B cell (primary cell): Measurements from ENCODE around the gene SAFB. TPM values are rescaled to one million over a fixed set of nuclear protein-coding genes. Genes with fewer than 3 reads are reported as not detected.
A peak's percentile ranks its signal among the peaks of the same experiment; 100 is the strongest.

Experiments
- ATAC-seq: fragments of 200-7000 bp; cut with Tn5 transposase; one replicate; pipeline ENCODE4 v1.10.0; 2021; ENCODE audit warnings: low read depth, mild to moderate bottlenecking, moderate number of reproducible peaks, moderate library complexity
- CTCF ChIA-PET: fragments of 350-600 bp; sonication (Branson Sonifier 250); formaldehyde crosslinking; loops from one replicate; lab custom pipeline; 2021; ENCODE audit warnings: antibody characterized with exemption, inconsistent platforms; lab: Charles Lee
- POLR2A ChIA-PET: fragments of 350-600 bp; sonication (Branson Sonifier 250); formaldehyde crosslinking; loops from one replicate; lab custom pipeline; 2021; ENCODE audit warnings: antibody characterized with exemption; lab: Charles Lee
- DNase-seq: peaks from one replicate; pipeline ENCODE4 v3.0.0; 2013
- H2AFZ ChIP-seq: 2 replicates; pipeline ENCODE4 v1.6.1; 2012; ENCODE audit warnings: mild to moderate bottlenecking, low read depth, low read length; ENCODE audit not compliant: insufficient read depth, poor library complexity, severe bottlenecking
- H3K27ac ChIP-seq, 2 donors: 1 replicate in 1 of 2; 2 replicates in 1 of 2; pipeline ENCODE4 v1.5.1; 2012 to 2013; ENCODE audit warnings: low read length in 2 of 2, mild to moderate bottlenecking in 2 of 2, moderate library complexity in 1 of 2
- H3K27me3 ChIP-seq, 4 experiments: fragments of 200-600 bp in 1 of 4; sonication (generic) in 1 of 4; replicated peaks in 1 of 4; 1 replicate in 2 of 4; 2 replicates in 2 of 4; pipeline versions ENCODE4 v1.6.1 to v1.7.0; 2013 to 2016; ENCODE audit warnings: low read length in 3 of 4, mild to moderate bottlenecking in 2 of 4, mixed read lengths in 1 of 4, moderate library complexity in 1 of 4; ENCODE audit not compliant: insufficient read depth in 4 of 4, control insufficient read depth in 3 of 4; ENCODE audit errors: control extremely low read depth in 1 of 4
- H3K36me3 ChIP-seq, 2 experiments: replicated peaks in 1 of 2; 1 replicate in 1 of 2; 2 replicates in 1 of 2; pipeline versions ENCODE4 v1.6.1 to v1.7.1; 2013; ENCODE audit warnings: low read length in 1 of 2; ENCODE audit not compliant: insufficient read depth in 2 of 2, control insufficient read depth in 1 of 2; ENCODE audit errors: control extremely low read depth in 1 of 2, extremely low read depth in 1 of 2
- H3K4me1 ChIP-seq, 2 donors: fragments of 200-600 bp in 1 of 2; sonication (generic) in 1 of 2; 1 replicate in 1 of 2; 2 replicates in 1 of 2; pipeline versions ENCODE4 v1.5.1 to v1.6.1; 2013 to 2017; ENCODE audit warnings: low read length in 2 of 2; ENCODE audit not compliant: control insufficient read depth in 2 of 2, insufficient read depth in 2 of 2
- H3K4me2 ChIP-seq: replicated peaks from 2 replicates; pipeline ENCODE3; 2012; ENCODE audit warnings: mild to moderate bottlenecking, low read depth, low read length; ENCODE audit not compliant: poor library complexity, severe bottlenecking
- H3K4me3 ChIP-seq, 5 experiments: fragments of 200-600 bp in 1 of 5; sonication (generic) in 1 of 5; 1 replicate in 3 of 5; 2 replicates in 2 of 5; pipeline versions ENCODE4 v1.5.1 to v1.7.0; 2011 to 2016; ENCODE audit warnings: low read length in 4 of 5, mild to moderate bottlenecking in 4 of 5, low read depth in 2 of 5, control low read depth in 1 of 5, moderate library complexity in 1 of 5; ENCODE audit not compliant: insufficient read depth in 1 of 5; ENCODE audit errors: control extremely low read depth in 1 of 5, extremely low read depth in 1 of 5
- H3K79me2 ChIP-seq: fragments of 200-600 bp; sonication (generic); one replicate; pipeline ENCODE4 v1.6.0; 2016; ENCODE audit warnings: low read length; ENCODE audit not compliant: control insufficient read depth, insufficient read depth
- H3K9ac ChIP-seq: fragments of 200-600 bp; sonication (generic); 2 replicates; pipeline ENCODE4 v1.6.1; 2017; ENCODE audit warnings: mild to moderate bottlenecking, low read length, moderate library complexity
- H3K9me3 ChIP-seq, 3 donors: one replicate each; pipeline versions ENCODE4 v1.6.1 to v1.7.1; 2013; ENCODE audit warnings: low read length in 2 of 3; ENCODE audit not compliant: control insufficient read depth in 2 of 3, insufficient read depth in 1 of 3; ENCODE audit errors: control extremely low read depth in 1 of 3
- H4K20me1 ChIP-seq: 2 replicates; pipeline ENCODE4 v1.6.0; 2012; ENCODE audit warnings: mild to moderate bottlenecking, low read length; ENCODE audit not compliant: insufficient read depth, control insufficient read depth, poor library complexity, severe bottlenecking
- H3K27ac Mint-ChIP-seq: one replicate; pipeline ENCODE4 v1.8.0; 2021; ENCODE audit warnings: mixed read lengths
- H3K27me3 Mint-ChIP-seq: one replicate; pipeline ENCODE4 v1.8.0; 2021; ENCODE audit warnings: mixed read lengths
- H3K4me1 Mint-ChIP-seq: one replicate; pipeline ENCODE4 v1.8.0; 2021; ENCODE audit warnings: mixed read lengths
- H3K4me3 Mint-ChIP-seq: one replicate; pipeline ENCODE4 v1.8.0; 2021; ENCODE audit warnings: mixed read lengths
- H3K9me3 Mint-ChIP-seq: one replicate; pipeline ENCODE4 v1.8.0; 2022; ENCODE audit warnings: mixed read lengths; ENCODE audit not compliant: insufficient read depth
- CTCF ChIP-seq: fragments of 200-600 bp; IDR thresholded peaks from one replicate; pipeline ENCODE4 v1.8.0; 2022; ENCODE audit warnings: antibody characterized with exemption, mild to moderate bottlenecking
- EZH2 ChIP-seq: IDR thresholded peaks from 2 replicates; pipeline ENCODE4 v1.6.1; 2012; ENCODE audit warnings: borderline replicate concordance, low read depth, mild to moderate bottlenecking, moderate library complexity, low read length; ENCODE audit not compliant: insufficient read depth, poor library complexity, severe bottlenecking
- WGBS: methylation state at CpG from one replicate; pipeline ENCODE4 v1.1.5; 2013; ENCODE audit warnings: missing lambda C conversion rate; ENCODE audit not compliant: insufficient coverage; 5-methylcytosine and 5-hydroxymethylcytosine counted together
- intact Hi-C: fragments of 100-400 bp; cut with micrococcal nuclease; formaldehyde crosslinking; loops from one replicate; pipeline ENCODE4 v1.10.0; 2022
- polyA plus RNA-seq: library from polyadenylated mRNA; depleted of rRNA; stranded (reverse); fragments of >200 nt; gene quantifications from 2 replicates; pipeline ENCODE4 v1.2.3, GENCODE V29; 2012
- total RNA-seq, 2 donors: library from RNA; stranded (reverse); fragments of 120-200 nt in 1 of 2; gene quantifications; 1 replicate in 1 of 2; 2 replicates in 1 of 2; pipeline versions ENCODE4 v1.2.3 to v1.2.4, GENCODE V29; 2013 to 2022

Gene SAFB
- total and polyA plus RNA-seq, 2 donors (not counting 1 experiment from before 2014, with no cell fraction given), result 91.0 to 221 TPM

GRCh38 chr19:5683177-5683886 is 60.4 kb downstream of the SAFB start:
- ChIA-PET POLR2A (interaction anchor here (0.5 to 0.9 kb wide), 2 partner anchors 12 to 37 kb away, joined by 4 read pairs; partner anchors contain the start of genes CATSPERD and LONP1), CTCF (interaction anchor here (0.6 to 0.9 kb wide), 2 partner anchors 13 to 109 kb away, joined by 3 read pairs; no protein-coding TSS in a partner anchor)
- Histone ChIP-seq H3K27me3 (no peaks in the 10 kb centered on the region), H3K79me2 (peaks cover 12% of the 10 kb centered on the region), H3K9me3 (peaks cover 0 to 14% (median 0%) of the 10 kb centered on the region in 3 donors), H3K36me3 (no peaks in the 10 kb centered on the region), H3K27ac (no peak overlapping the region), H3K4me3 (no peak overlapping the region), H4K20me1 (no peaks in the 10 kb centered on the region), H2AFZ (no peak overlapping the region), H3K9ac (no peak overlapping the region), H3K4me2 (no peak overlapping the region), H3K4me1 (peaks cover 25 to 33% of the 10 kb centered on the region in 2 donors)
- H3K4me1 Mint-ChIP-seq, result peaks cover 36% of the 10 kb centered on the region
- WGBS, result 100% methylated on average over 6 of the region's 10 CpGs
- peak overlapping the region; percentile 34 for H3K4me3 Mint-ChIP-seq
- TF ChIP-seq CTCF (no peak), EZH2 (no peak)
- no peak for ATAC-seq
- no peak for DNase-seq
- H3K27ac Mint-ChIP-seq, result peak overlapping the region; percentile 53
- H3K9me3 Mint-ChIP-seq, result no peaks in the 10 kb centered on the region
- H3K27me3 Mint-ChIP-seq, result no peaks in the 10 kb centered on the region
- intact Hi-C loops, result loop anchor here (10.0 kb wide), 1 partner anchor 1919 kb away; the partner anchor contains the start of genes APBA3 and MRPL54
